Measurements from ENCODE around the gene AASDH. TPM values are rescaled to one million over a fixed set of nuclear protein-coding genes. Genes with fewer than 3 reads are reported as not detected.

AASDH gene
- total and polyA plus RNA-seq, 2 of the 13 experiments (the other 11 are each of a cell fraction or from before 2014, with no cell fraction given): 12.6 to 14.1 TPM

DNA sequence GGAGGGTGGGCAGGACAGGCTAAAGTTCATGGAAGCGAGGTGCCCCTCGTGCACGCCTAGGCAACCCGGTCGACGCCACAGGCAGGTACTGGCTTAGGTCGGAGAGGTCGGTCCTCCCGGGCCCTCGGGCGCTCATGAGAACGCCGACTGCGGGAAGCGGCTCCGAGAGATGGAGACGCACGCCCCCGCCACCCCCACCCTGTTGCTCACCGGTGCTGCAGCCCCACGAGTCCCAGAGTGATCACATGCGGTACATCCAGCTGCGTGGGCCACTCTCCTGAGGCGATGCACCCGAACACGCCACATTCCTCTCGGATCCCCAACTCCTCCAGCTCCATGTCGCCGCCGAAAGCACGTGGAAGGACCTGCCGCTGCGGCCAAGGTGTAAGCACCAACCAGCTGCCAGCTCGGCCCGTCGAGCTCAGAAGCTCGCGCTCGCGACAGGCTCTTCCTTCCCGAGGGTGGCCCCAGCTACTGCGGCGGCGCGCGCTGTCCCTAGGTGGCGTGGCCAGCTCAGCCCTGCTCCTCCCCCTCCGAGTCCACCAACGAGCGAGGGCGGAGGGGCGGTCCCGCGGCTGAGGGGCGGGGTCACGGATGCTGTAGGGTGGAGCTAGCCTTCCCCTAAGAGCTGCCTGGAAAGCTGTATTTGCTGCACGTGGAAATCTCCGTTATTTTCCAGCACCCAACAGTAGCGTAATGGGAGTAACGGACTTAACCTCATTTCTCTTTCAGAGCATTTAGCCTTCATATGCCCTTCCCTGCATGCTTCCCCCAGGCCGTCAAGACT lies 48.0 kb upstream of the AASDH start, which contains the start of gene PPAT (continued):
- TF ChIP-seq ZNF776 (CRISPR knock-in tag; IDR thresholded peaks at IDR 0.05): peak; percentile 60; the same call in 1 of the 2 replicates
- peak; percentile 76; the same call in 1 of the 2 replicates for TF ChIP-seq ZNF350 (CRISPR knock-in tag; IDR thresholded peaks at IDR 0.05; ENCODE audit: borderline replicate concordance, low read depth)
- no peak for TF ChIP-seq SNRNP70 (IDR thresholded peaks at IDR 0.05; ENCODE audit: low read depth, low read length)
- peak; percentile 77 for TF ChIP-seq ATF7-NPFF (CRISPR knock-in tag; IDR thresholded peaks at IDR 0.05; ENCODE audit: low read depth)
- 0 out of 2 replicates have a peak, but pooled peaks have one; percentile 11 for TF ChIP-seq DPF2 (CRISPR knock-in tag; IDR thresholded peaks at IDR 0.05; ENCODE audit: borderline replicate concordance, low read depth)
- no peak for TF ChIP-seq ZNF30 (CRISPR knock-in tag; IDR thresholded peaks at IDR 0.05)
- TF ChIP-seq SNAI1 (CRISPR knock-in tag; IDR thresholded peaks at IDR 0.05; ENCODE audit: borderline replicate concordance): no peak
- TF ChIP-seq, protein P1, sequence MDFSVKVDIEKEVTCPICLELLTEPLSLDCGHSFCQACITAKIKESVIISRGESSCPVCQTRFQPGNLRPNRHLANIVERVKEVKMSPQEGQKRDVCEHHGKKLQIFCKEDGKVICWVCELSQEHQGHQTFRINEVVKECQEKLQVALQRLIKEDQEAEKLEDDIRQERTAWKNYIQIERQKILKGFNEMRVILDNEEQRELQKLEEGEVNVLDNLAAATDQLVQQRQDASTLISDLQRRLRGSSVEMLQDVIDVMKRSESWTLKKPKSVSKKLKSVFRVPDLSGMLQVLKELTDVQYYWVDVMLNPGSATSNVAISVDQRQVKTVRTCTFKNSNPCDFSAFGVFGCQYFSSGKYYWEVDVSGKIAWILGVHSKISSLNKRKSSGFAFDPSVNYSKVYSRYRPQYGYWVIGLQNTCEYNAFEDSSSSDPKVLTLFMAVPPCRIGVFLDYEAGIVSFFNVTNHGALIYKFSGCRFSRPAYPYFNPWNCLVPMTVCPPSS (IDR thresholded peaks at IDR 0.05): no peak
- no peak for TF ChIP-seq ZBTB42 (CRISPR knock-in tag; IDR thresholded peaks at IDR 0.05)
- 0 out of 2 replicates have a peak, but pooled peaks have one; percentile 49 for TF ChIP-seq ZNF570 (CRISPR knock-in tag; IDR thresholded peaks at IDR 0.05; ENCODE audit: borderline replicate concordance)
- TF ChIP-seq, protein P2, sequence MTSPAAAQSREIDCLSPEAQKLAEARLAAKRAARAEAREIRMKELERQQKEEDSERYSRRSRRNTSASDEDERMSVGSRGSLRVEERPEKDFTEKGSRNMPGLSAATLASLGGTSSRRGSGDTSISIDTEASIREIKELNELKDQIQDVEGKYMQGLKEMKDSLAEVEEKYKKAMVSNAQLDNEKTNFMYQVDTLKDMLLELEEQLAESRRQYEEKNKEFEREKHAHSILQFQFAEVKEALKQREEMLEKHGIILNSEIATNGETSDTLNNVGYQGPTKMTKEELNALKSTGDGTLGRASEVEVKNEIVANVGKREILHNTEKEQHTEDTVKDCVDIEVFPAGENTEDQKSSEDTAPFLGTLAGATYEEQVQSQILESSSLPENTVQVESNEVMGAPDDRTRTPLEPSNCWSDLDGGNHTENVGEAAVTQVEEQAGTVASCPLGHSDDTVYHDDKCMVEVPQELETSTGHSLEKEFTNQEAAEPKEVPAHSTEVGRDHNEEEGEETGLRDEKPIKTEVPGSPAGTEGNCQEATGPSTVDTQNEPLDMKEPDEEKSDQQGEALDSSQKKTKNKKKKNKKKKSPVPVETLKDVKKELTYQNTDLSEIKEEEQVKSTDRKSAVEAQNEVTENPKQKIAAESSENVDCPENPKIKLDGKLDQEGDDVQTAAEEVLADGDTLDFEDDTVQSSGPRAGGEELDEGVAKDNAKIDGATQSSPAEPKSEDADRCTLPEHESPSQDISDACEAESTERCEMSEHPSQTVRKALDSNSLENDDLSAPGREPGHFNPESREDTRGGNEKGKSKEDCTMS (CRISPR knock-in tag; conservative IDR thresholded peaks at IDR 0.05): no peak
- TF ChIP-seq, protein P3, sequence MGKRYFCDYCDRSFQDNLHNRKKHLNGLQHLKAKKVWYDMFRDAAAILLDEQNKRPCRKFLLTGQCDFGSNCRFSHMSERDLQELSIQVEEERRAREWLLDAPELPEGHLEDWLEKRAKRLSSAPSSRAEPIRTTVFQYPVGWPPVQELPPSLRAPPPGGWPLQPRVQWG (CRISPR knock-in tag; IDR thresholded peaks at IDR 0.05; ENCODE audit: borderline replicate concordance, low read depth): no peak
- TF ChIP-seq, protein P4, sequence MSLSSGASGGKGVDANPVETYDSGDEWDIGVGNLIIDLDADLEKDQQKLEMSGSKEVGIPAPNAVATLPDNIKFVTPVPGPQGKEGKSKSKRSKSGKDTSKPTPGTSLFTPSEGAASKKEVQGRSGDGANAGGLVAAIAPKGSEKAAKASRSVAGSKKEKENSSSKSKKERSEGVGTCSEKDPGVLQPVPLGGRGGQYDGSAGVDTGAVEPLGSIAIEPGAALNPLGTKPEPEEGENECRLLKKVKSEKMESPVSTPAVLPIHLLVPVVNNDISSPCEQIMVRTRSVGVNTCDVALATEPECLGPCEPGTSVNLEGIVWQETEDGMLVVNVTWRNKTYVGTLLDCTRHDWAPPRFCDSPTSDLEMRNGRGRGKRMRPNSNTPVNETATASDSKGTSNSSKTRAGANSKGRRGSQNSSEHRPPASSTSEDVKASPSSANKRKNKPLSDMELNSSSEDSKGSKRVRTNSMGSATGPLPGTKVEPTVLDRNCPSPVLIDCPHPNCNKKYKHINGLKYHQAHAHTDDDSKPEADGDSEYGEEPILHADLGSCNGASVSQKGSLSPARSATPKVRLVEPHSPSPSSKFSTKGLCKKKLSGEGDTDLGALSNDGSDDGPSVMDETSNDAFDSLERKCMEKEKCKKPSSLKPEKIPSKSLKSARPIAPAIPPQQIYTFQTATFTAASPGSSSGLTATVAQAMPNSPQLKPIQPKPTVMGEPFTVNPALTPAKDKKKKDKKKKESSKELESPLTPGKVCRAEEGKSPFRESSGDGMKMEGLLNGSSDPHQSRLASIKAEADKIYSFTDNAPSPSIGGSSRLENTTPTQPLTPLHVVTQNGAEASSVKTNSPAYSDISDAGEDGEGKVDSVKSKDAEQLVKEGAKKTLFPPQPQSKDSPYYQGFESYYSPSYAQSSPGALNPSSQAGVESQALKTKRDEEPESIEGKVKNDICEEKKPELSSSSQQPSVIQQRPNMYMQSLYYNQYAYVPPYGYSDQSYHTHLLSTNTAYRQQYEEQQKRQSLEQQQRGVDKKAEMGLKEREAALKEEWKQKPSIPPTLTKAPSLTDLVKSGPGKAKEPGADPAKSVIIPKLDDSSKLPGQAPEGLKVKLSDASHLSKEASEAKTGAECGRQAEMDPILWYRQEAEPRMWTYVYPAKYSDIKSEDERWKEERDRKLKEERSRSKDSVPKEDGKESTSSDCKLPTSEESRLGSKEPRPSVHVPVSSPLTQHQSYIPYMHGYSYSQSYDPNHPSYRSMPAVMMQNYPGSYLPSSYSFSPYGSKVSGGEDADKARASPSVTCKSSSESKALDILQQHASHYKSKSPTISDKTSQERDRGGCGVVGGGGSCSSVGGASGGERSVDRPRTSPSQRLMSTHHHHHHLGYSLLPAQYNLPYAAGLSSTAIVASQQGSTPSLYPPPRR (CRISPR knock-in tag; IDR thresholded peaks at IDR 0.05; ENCODE audit: borderline replicate concordance): no peak
- TF ChIP-seq, protein P5, sequence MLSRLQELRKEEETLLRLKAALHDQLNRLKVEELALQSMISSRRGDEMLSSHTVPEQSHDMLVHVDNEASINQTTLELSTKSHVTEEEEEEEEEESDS (CRISPR knock-in tag; IDR thresholded peaks at IDR 0.05; ENCODE audit: borderline replicate concordance): 0 out of 2 replicates have a peak, but pooled peaks have one; percentile 36
- TF ChIP-seq ZKSCAN8 (CRISPR knock-in tag; IDR thresholded peaks at IDR 0.05; ENCODE audit: borderline replicate concordance): no peak
- TF ChIP-seq MXD4 (CRISPR knock-in tag; IDR thresholded peaks at IDR 0.05): peak; percentile 97
- no peak for TF ChIP-seq SMAD1 (CRISPR knock-in tag; IDR thresholded peaks at IDR 0.05; ENCODE audit: borderline replicate concordance, low read depth)
- TF ChIP-seq MBNL3 (CRISPR knock-in tag; conservative IDR thresholded peaks at IDR 0.05): no peak
- TF ChIP-seq MED1 (CRISPR knock-in tag; IDR thresholded peaks at IDR 0.05): peak; percentile 58; the same call in 1 of the 2 replicates

All from HepG2 (cell line).